ENCODE results near the gene UBE2E1.

GRCh38 chr3:23937296-23937695 is 131.5 kb downstream of the UBE2E1 start:
- TF ChIP-seq EZH2 (IDR thresholded peaks at IDR 0.05; ENCODE audit: low read length, missing control alignments) = no peak
- no peak for TF ChIP-seq CTCF (conservative IDR thresholded peaks at IDR 0.05 in 1 of 2, IDR thresholded peaks at IDR 0.05 in 1 of 2; ENCODE audit: low read depth in 1 of 2, low read length in 2 of 2)

Data from fibroblast of lung (primary cell).